ENCODE data around the gene SETBP1.

The SETBP1 gene

GRCh38 chr18:44758861-44759631 is 78.4 kb downstream of the SETBP1 start:
- FAIRE-seq (no peak), DNase-seq (ENCODE audit: insufficient read length, low spot score) (no peak)
- TF ChIP-seq CTCF (IDR thresholded peaks at IDR 0.05; ENCODE audit: insufficient read depth, missing control alignments) = no peak

- TF ChIP-seq CTCF (IDR thresholded peaks at IDR 0.05; ENCODE audit: insufficient read depth, missing control alignments) = no peak
- no peak for DNase-seq (ENCODE audit: insufficient read length, low spot score)
- FAIRE-seq = no peak
Measured at GRCh38 chr18:44759925-44760342, 79.2 kb downstream of the SETBP1 start.

- FAIRE-seq = no peak
- TF ChIP-seq CTCF (IDR thresholded peaks at IDR 0.05; ENCODE audit: insufficient read depth, missing control alignments) = no peak
- DNase-seq (ENCODE audit: insufficient read length, low spot score) = no peak
Measured at GRCh38 chr18:44761812-44762211, 81.1 kb downstream of the SETBP1 start.

GRCh38 chr18:44763327-44763726 is 82.6 kb downstream of the SETBP1 start:
- no peak for FAIRE-seq
- DNase-seq (ENCODE audit: insufficient read length, low spot score) = no peak
- TF ChIP-seq CTCF (IDR thresholded peaks at IDR 0.05; ENCODE audit: insufficient read depth, missing control alignments) = no peak

- no peak for DNase-seq (ENCODE audit: insufficient read length, low spot score)
- no peak for FAIRE-seq
Measured at GRCh38 chr18:44764863-44765262, 84.2 kb downstream of the SETBP1 start.

GRCh38 chr18:44765456-44765855 is 84.8 kb downstream of the SETBP1 start:
- DNase-seq (ENCODE audit: insufficient read length, low spot score) (no peak), FAIRE-seq (no peak)
- TF ChIP-seq CTCF (IDR thresholded peaks at IDR 0.05; ENCODE audit: insufficient read depth, missing control alignments) = no peak

More at GRCh38 chr18:44764863-44765262, 84.2 kb downstream of the SETBP1 start:
- no peak for TF ChIP-seq CTCF (IDR thresholded peaks at IDR 0.05; ENCODE audit: insufficient read depth, missing control alignments)

GRCh38 chr18:44766450-44766849 is 85.8 kb downstream of the SETBP1 start:
- DNase-seq (ENCODE audit: insufficient read length, low spot score) = no peak
- FAIRE-seq = no peak
- no peak for TF ChIP-seq CTCF (IDR thresholded peaks at IDR 0.05; ENCODE audit: insufficient read depth, missing control alignments)
